ENCODE results near the gene MRPL20.
"Not testable (repeated sequence)": the region's sequence is repeated elsewhere in the genome, so short reads cannot be mapped to it uniquely, and the experiment has no call there.

Gene MRPL20

GRCh38 chr1:1390675-1391074 lies 16.4 kb downstream of the MRPL20 start:
- DNase-seq, result no peak

- DNase-seq, result no peak
These were observed 19.0 kb downstream of the MRPL20 start for GRCh38 chr1:1388078-1388472.

- DNase-seq, result no peak
These were observed 19.7 kb downstream of the MRPL20 start for GRCh38 chr1:1387098-1388077.

- DNase-seq, result no peak
These were observed 21.2 kb downstream of the MRPL20 start for GRCh38 chr1:1385931-1386330.

- not testable (repeated sequence) for DNase-seq
These were observed 21.8 kb downstream of the MRPL20 start for GRCh38 chr1:1385339-1385738.

- no peak for DNase-seq
These were observed 25.8 kb downstream of the MRPL20 start for GRCh38 chr1:1381294-1381693.

- no peak for DNase-seq
These were observed 26.2 kb downstream of the MRPL20 start for GRCh38 chr1:1380860-1381259.

GRCh38 chr1:1377540-1378205 lies 29.4 kb downstream of the MRPL20 start:
- no peak for DNase-seq

GRCh38 chr1:1376551-1377226 lies 30.4 kb downstream of the MRPL20 start:
- DNase-seq, result no peak

GRCh38 chr1:1374929-1375662 lies 32.0 kb downstream of the MRPL20 start, which contains the start of gene AURKAIP1:
AURKAIP1 (minus strand) TSS chr1:1375207; CDS start chr1:1374756, 451 bp downstream.
- peak; percentile 81 to 100 (median 98) for DNase-seq

GRCh38 chr1:1374589-1374928 lies 32.5 kb downstream of the MRPL20 start:
- no peak for DNase-seq

GRCh38 chr1:1373815-1374588 lies 33.1 kb downstream of the MRPL20 start:
- DNase-seq, result no peak

- DNase-seq, result no peak
These were observed 33.9 kb downstream of the MRPL20 start for GRCh38 chr1:1373051-1373814.

GRCh38 chr1:1371746-1372711 lies 35.1 kb downstream of the MRPL20 start:
- peak in 28 of 56 donors; percentile 10 to 71 (median 32) for DNase-seq

- no peak for DNase-seq
These were observed 35.7 kb downstream of the MRPL20 start for GRCh38 chr1:1371364-1371745.

GRCh38 chr1:1370771-1371300 lies 36.3 kb downstream of the MRPL20 start:
- no peak for DNase-seq

GRCh38 chr1:1370094-1370493 lies 37.0 kb downstream of the MRPL20 start:
- DNase-seq, result not testable (repeated sequence)

GRCh38 chr1:1367315-1367714 lies 39.8 kb downstream of the MRPL20 start:
- no peak for DNase-seq

Data from nucleus accumbens (tissue), 56 donors.